Hematopoietic multipotent progenitor cell treated with erythropoietin and hydrocortisone succinate and interleukin-3 and kit ligand, for 6 days (in vitro differentiated cells): ENCODE measurements around the gene PEPD.
A peak's percentile ranks its signal among the peaks of the same experiment; 100 is the strongest.

Source experiments
- DNase-seq: peaks from one replicate; pipeline ENCODE4 v3.0.0-alpha.2; 2015

The PEPD gene

GRCh38 chr19:33418461-33418860 lies 103.1 kb downstream of the PEPD start:
- no peak for DNase-seq

DNA sequence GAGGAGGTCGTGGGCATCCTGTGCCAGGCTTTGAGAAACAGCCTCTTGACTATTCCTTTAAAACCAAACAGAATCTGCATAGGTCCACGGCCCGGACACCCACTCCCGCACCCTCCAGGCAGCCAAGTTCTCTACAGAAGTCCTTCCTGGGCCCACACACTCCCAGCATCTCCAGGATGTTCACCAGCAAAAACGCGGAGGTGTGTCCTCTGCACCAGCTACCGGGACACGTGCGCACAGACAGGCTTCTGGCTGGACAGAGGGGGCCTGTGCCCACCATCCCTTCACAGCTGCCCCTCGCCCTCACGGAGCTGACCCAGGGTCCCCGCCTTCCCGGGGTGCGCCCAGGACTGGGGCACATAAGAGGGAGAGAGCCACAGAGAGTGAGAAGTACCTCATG lies 103.8 kb downstream of the PEPD start:
- no peak for DNase-seq

GRCh38 chr19:33416307-33417215 lies 105.0 kb downstream of the PEPD start:
- DNase-seq = peak; percentile 87

- no peak for DNase-seq
Measured at GRCh38 chr19:33414667-33415605, 106.7 kb downstream of the PEPD start.

GRCh38 chr19:33413868-33414666 lies 107.5 kb downstream of the PEPD start:
- DNase-seq = no peak

DNA sequence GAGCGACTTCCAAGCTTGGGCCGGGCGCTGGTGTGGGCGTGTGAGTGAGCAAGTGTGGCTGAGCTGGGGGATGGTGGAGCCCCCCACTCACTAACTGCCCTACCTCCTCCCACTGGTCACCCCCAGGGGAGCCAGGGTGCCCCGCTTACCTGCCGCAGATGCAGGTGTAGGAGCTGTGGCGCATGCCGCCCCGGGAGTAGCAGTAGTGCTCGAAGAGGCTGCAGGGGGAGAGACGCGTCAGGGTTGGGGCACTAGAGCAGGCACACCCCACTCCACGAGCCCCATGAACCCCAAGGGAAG lies 108.2 kb downstream of the PEPD start:
- no peak for DNase-seq

DNA sequence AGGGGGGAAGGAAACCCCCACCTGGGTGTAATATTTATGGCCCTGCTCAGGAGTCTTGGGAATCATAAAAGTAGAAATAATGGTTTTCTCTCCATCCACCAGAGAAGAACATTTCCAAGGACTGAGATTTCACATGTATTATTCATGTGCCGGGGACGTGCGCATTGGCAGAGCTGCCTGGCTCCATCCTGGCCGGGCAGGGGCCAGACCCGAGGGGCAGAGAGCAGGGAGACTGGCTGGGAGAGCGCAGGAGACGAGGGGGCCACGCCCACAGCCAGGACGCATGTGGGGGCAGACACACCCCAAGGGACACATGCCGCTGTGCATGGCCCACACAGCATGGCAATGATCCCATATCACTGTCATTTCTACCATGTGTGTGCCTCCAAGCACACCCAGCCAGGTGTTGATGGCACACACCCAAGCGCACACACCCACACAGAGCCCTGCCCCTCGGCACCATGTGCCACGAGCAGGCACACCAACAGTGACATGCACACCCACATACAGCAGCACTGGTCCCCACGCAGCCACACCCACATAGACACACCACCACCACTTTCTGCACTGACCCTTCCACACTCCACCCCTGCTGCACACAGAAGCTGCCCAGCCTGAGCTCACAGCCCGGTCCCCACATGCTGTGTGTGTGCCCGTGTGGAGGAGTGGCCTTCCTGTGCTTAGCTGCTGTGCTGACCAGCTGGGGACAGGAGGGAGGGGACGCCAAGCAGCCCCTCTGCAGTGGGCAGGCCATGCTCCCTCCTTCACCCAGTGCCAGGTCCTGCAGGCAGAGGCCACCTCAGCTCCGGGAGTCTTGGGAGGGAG lies 108.8 kb downstream of the PEPD start:
- DNase-seq = no peak

GRCh38 chr19:33411621-33412180 lies 109.9 kb downstream of the PEPD start:
- no peak for DNase-seq

DNA sequence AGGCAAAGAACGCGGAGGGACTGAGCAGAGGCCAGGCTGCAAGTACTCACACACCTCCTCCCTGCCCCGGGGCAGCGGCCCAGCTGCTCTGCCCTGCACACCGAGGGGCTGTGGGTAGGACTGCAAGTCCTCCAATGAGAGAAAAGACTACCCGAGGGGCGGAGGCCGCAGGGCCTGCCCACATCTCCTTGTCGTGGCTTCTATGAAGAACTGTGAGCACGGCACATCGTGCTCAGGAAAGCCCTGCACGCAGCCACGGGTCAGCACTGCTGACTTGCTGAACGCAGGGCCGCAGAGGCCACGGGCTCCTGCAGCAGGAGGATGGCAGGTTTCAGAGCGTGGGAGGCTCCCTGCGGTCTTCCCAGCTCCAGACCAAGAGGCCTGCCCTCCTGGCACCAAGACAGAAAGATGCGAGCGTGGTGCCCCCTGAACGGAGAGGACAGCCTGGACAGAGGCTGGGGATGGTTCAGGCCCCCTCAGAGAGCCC lies 110.6 kb downstream of the PEPD start:
- no peak for DNase-seq

GRCh38 chr19:33409906-33410685 lies 111.5 kb downstream of the PEPD start:
- DNase-seq = no peak

GRCh38 chr19:33408538-33409434 lies 112.8 kb downstream of the PEPD start:
- no peak for DNase-seq

DNA sequence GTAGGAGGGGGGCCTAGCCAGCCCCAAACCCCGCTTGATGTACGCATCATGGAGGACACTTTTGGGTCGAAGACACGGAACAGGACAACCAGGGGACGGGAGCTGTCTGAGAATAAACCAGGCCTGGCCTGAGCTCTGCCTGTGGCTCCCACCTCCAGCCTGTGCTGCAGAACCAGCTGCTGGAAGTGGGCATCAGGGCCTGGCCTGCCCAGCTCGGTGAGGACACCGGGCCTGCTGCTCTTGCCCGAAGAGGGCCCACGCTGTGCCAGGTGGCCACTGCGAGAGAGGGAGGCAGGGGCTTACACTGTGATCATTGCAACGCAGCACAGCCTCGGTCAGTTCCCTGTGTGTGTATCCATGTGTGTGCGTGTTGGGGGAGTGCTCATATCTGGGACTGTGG lies 113.5 kb downstream of the PEPD start:
- peak; percentile 27 for DNase-seq

DNA sequence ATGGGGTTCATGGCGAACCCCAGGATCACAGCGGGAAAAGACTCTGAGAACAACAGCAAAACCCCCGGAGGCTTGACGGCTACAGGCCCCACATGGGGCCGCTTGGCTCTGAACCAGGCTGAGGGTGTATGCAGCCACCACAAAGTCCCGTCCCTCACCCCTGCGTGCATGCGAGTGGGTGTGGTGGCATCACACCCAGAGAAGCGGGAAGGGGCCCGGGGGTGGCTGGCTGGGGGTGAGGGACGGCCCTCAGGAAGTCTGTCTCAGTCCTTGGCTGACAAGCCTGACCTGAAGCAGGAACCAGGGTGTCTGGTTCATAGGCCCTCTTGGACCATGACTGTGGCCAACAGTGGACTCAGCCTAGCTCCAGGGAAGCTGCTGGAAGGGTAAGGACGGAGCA lies 113.9 kb downstream of the PEPD start:
- DNase-seq = peak; percentile 88

- no peak for DNase-seq
Measured at GRCh38 chr19:33407140-33407551, 114.4 kb downstream of the PEPD start.

- peak; percentile 84 for DNase-seq
Measured at GRCh38 chr19:33406521-33407139, 115.0 kb downstream of the PEPD start.

DNA sequence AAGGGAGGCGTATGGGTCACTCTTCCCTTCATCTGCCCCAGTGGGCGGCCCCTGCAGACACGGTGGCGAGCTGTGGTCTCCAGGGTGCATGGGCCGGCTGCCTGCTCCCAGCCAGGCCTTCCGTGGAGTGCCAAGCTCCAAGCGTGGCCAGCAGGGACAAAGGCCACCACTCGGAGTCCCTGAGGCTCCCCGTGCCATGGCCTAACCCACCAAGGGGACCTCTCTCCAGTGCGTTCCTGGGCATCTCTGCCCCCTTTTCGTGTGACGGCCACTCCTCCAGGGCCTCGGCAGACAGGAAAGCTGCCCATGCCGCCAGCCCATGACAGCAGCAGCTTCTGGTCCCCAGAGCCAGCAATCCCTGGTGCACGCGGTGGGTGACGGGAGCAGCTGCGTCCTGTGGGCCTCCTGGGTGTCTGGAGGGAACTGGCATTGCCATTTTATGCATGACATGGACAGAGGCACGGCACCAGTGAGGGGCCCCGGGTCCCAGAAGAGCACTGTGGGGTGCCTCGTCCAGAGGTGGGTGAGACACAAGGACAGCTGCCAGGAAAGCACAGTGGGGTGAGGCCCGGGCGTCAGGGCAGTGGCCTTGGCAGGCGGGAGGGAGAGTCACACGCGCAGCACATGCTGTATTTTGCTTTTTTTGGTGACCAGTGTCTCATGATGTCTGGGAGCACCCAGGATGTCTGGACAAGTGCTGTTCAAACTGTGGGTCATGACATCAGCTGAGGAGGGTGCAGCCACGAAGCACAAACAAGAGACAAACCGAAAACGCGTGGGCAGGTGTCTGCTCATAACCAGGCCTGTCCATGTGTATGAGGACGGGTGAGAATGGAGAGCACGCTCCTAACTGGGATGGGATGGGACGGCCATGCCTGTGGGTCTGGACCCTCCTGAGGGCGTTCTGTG lies 115.8 kb downstream of the PEPD start:
- no peak for DNase-seq

- no peak for DNase-seq
Measured at GRCh38 chr19:33405254-33405552, 116.4 kb downstream of the PEPD start.

DNA sequence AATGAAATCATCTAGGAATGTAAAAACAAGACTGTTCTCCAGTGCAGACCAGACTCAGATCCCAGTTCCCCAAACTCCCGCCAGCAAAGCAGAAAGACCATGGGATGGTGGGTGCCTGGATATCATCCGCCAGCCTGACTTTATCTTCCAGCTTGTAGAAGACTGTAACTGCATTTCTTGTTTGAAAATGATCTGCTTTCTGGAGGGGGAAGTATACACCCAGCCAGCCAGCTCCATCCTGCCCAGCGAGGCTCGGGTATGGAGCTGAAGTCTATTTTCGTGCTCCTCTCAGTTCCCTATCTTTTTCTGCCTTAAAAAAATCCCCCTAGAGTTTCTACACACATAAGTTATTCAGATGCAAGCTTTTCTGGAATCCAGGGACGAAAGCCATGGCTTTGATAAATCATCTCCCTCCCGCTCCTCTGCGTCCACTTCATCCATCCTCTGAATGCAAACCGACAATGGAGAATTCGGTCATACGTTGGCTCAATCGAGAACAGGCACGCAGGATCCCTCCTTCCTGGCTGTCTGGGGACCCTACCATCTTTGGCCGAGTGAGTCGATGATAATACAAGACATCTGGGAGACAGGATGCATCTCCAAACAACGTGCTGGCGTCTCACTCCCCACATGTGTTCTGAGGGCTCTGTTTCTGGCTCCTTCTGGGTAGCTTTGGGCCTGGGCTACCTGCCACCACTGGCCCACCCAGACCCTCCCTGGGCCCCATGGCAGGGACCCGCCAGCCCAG lies 116.9 kb downstream of the PEPD start:
- no peak for DNase-seq
